Measurements from ENCODE around the gene USP25. TPM values are rescaled to one million over a fixed set of nuclear protein-coding genes. Genes with fewer than 3 reads are reported as not detected.

Gene USP25
- total RNA-seq, 1 donor = 56.1 TPM

DNA sequence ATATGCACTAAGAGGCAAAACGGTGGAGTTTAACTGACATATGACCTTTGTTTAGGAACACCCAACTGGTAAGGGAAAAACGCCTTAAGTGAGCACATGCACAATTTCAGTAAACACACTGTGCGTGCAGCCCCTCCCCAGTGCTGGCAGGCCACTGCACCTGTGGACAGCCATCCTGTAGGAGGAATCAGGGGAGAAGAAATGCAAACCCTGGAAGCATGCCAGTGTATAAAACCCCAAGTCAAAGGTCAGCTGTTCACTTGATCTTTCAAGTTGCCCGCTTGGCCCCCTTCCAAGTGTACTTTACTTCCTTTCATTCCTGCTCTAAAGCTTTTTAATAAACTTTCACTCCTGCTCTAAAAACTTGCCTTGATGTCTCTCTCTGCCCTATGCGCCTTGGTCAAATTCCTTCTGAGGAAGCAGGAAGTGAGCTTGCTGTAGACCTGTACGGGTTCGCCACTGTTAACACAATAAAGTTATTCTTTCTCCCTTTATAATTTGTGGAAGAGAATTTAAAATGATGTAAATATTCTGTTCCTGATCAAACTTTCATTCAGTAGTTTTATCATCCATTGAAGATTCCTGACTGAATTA, 31.8 kb downstream of the USP25 start:
- no peak for DNase-seq (ENCODE audit: insufficient read length, low spot score, missing footprints)
- Histone ChIP-seq H4K20me1 (ENCODE audit: insufficient read depth, low read length) (no peaks in the 10 kb centered on the region), H3K4me1 (ENCODE audit: insufficient read depth, low read length) (no peaks in the 10 kb centered on the region), H3K27me3 (ENCODE audit: insufficient read depth, low read length) (no peaks in the 10 kb centered on the region), H3K4me2 (ENCODE audit: insufficient read depth, low read length) (no peak overlapping the region), H3K27ac (ENCODE audit: low read depth, low read length) (no peak overlapping the region), H3K36me3 (ENCODE audit: insufficient read depth, low read length) (no peaks in the 10 kb centered on the region), H3K79me2 (ENCODE audit: insufficient read depth, low read length) (peaks cover 73% of the 10 kb centered on the region), H3K4me3 (ENCODE audit: insufficient read depth, low read length) (no peak overlapping the region), H2AFZ (ENCODE audit: low read length) (no peak overlapping the region), H3K9me3 (ENCODE audit: low read depth, low read length) (no peaks in the 10 kb centered on the region)
- TF ChIP-seq CTCF (IDR thresholded peaks at IDR 0.05; ENCODE audit: extremely low read depth, low read depth, low read length) = no peak

- H4K20me1 ChIP-seq (ENCODE audit: insufficient read depth, low read length) = no peaks in the 10 kb centered on the region
- peaks cover 3% of the 10 kb centered on the region for H3K4me1 ChIP-seq (ENCODE audit: insufficient read depth, low read length)
- DNase-seq (ENCODE audit: insufficient read length, low spot score, missing footprints) = no peak
Measured at GRCh38 chr21:15763359-15763758, 33.6 kb downstream of the USP25 start.

GRCh38 chr21:15764878-15765277, 35.1 kb downstream of the USP25 start:
- no peak overlapping the region for H2AFZ ChIP-seq (ENCODE audit: low read length)
- H3K4me3 ChIP-seq (ENCODE audit: insufficient read depth, low read length) = no peak overlapping the region
- peaks cover 3% of the 10 kb centered on the region for H3K4me1 ChIP-seq (ENCODE audit: insufficient read depth, low read length)
- DNase-seq (ENCODE audit: insufficient read length, low spot score, missing footprints) = no peak
- no peak overlapping the region for H3K27ac ChIP-seq (ENCODE audit: low read depth, low read length)
- H4K20me1 ChIP-seq (ENCODE audit: insufficient read depth, low read length) = no peaks in the 10 kb centered on the region
- no peaks in the 10 kb centered on the region for H3K36me3 ChIP-seq (ENCODE audit: insufficient read depth, low read length)
- TF ChIP-seq CTCF (IDR thresholded peaks at IDR 0.05; ENCODE audit: extremely low read depth, low read depth, low read length) = no peak
- H3K27me3 ChIP-seq (ENCODE audit: insufficient read depth, low read length) = no peaks in the 10 kb centered on the region
- no peak overlapping the region for H3K4me2 ChIP-seq (ENCODE audit: insufficient read depth, low read length)
- H3K9me3 ChIP-seq (ENCODE audit: low read depth, low read length) = no peaks in the 10 kb centered on the region
- H3K79me2 ChIP-seq (ENCODE audit: insufficient read depth, low read length) = peaks cover 59% of the 10 kb centered on the region

More at GRCh38 chr21:15763359-15763758, 33.6 kb downstream of the USP25 start:
- Histone ChIP-seq H3K27ac (ENCODE audit: low read depth, low read length) (no peak overlapping the region), H3K9me3 (ENCODE audit: low read depth, low read length) (no peaks in the 10 kb centered on the region), H3K4me2 (ENCODE audit: insufficient read depth, low read length) (no peak overlapping the region), H3K79me2 (ENCODE audit: insufficient read depth, low read length) (peaks cover 67% of the 10 kb centered on the region), H3K36me3 (ENCODE audit: insufficient read depth, low read length) (no peaks in the 10 kb centered on the region), H2AFZ (ENCODE audit: low read length) (no peak overlapping the region), H3K27me3 (ENCODE audit: insufficient read depth, low read length) (no peaks in the 10 kb centered on the region), H3K4me3 (ENCODE audit: insufficient read depth, low read length) (no peak overlapping the region)
- no peak for TF ChIP-seq CTCF (IDR thresholded peaks at IDR 0.05; ENCODE audit: extremely low read depth, low read depth, low read length)

DNA sequence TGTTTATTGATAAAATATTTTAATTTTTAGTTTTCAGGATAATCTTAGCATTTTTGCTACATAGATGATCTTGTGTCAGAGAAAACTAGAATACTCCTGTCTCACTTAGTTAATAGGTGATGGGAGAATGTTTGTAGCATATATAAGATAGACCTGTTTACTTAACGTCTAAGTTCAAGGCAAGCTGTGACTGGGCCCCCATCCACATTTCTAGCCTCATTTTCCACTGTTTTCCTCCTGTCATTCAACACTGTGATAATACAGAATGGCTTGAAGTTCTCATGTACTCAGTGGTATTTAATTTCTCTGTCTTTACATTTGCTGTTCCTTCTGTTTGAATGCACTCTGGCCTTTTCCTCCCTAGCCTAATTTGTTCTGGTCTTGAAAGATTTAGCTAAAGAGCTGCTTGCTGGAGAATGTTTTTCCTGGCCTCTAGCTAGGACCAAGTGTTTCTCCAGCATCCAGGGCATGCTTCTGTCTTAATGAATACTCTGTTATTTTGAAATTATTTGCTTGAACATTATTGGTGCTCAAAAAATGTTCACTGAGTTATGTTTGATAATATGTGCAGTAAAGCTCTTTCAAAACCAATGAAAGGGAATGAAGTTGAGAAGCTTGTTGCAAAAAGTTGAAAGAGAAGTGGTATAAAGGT, 37.3 kb downstream of the USP25 start:
- Histone ChIP-seq H3K4me3 (ENCODE audit: insufficient read depth, low read length) (no peak overlapping the region), H3K27me3 (ENCODE audit: insufficient read depth, low read length) (no peaks in the 10 kb centered on the region), H3K4me2 (ENCODE audit: insufficient read depth, low read length) (no peak overlapping the region), H3K79me2 (ENCODE audit: insufficient read depth, low read length) (peaks cover 49% of the 10 kb centered on the region), H3K36me3 (ENCODE audit: insufficient read depth, low read length) (no peaks in the 10 kb centered on the region), H2AFZ (ENCODE audit: low read length) (no peak overlapping the region), H3K27ac (ENCODE audit: low read depth, low read length) (no peak overlapping the region), H4K20me1 (ENCODE audit: insufficient read depth, low read length) (no peaks in the 10 kb centered on the region), H3K4me1 (ENCODE audit: insufficient read depth, low read length) (peaks cover 6% of the 10 kb centered on the region), H3K9me3 (ENCODE audit: low read depth, low read length) (no peaks in the 10 kb centered on the region)
- TF ChIP-seq CTCF (IDR thresholded peaks at IDR 0.05; ENCODE audit: extremely low read depth, low read depth, low read length) = no peak
- no peak for DNase-seq (ENCODE audit: insufficient read length, low spot score, missing footprints)
